ENCODE results near the gene TACR3. TPM values are rescaled to one million over a fixed set of nuclear protein-coding genes. Genes with fewer than 3 reads are reported as not detected.
"Not testable (repeated sequence)": the region's sequence is repeated elsewhere in the genome, so short reads cannot be mapped to it uniquely, and the experiment has no call there.

TACR3 gene
- not detected for total RNA-seq

GRCh38 chr4:103719830-103720207 lies at the start of gene TACR3:
TSS of gene TACR3 (minus strand) at chr4:103719985. CDS start at chr4:103719675, 310 bp downstream.
- TF ChIP-seq CTCF (IDR thresholded peaks at IDR 0.05): no peak
- TF ChIP-seq POLR2A (IDR thresholded peaks at IDR 0.05): no peak
- Histone ChIP-seq H3K9me3 (no peaks in the 10 kb centered on the region), H3K36me3 (no peaks in the 10 kb centered on the region), H3K27me3 (no peaks in the 10 kb centered on the region), H3K27ac (no peak within 1 kb of the TSS), H3K4me1 (no peaks in the 10 kb centered on the region), H3K4me3 (no peak within 1 kb of the TSS)
- intact Hi-C loops (cut with DNase I; ENCODE audit: low total_unique reads): no loop called here
- no peak for DNase-seq

- H3K27me3 ChIP-seq: no peaks in the 10 kb centered on the region
- no peaks in the 10 kb centered on the region for H3K4me1 ChIP-seq
- TF ChIP-seq CTCF (IDR thresholded peaks at IDR 0.05) (no peak), POLR2A (IDR thresholded peaks at IDR 0.05) (no peak)
- intact Hi-C loops (cut with DNase I; ENCODE audit: low total_unique reads): no loop called here
- no peak overlapping the region for H3K27ac ChIP-seq
- no peak for DNase-seq
- no peaks in the 10 kb centered on the region for H3K36me3 ChIP-seq
- H3K9me3 ChIP-seq: no peaks in the 10 kb centered on the region
- no peak overlapping the region for H3K4me3 ChIP-seq
Observed at GRCh38 chr4:103757631-103758030, 37.8 kb upstream of the TACR3 start.

GRCh38 chr4:103756741-103757140 lies 37.0 kb upstream of the TACR3 start:
- no peak for TF ChIP-seq POLR2A (IDR thresholded peaks at IDR 0.05)
- no peak for TF ChIP-seq CTCF (IDR thresholded peaks at IDR 0.05)
- Histone ChIP-seq H3K36me3 (no peaks in the 10 kb centered on the region), H3K9me3 (no peaks in the 10 kb centered on the region), H3K4me1 (no peaks in the 10 kb centered on the region), H3K27me3 (no peaks in the 10 kb centered on the region), H3K27ac (no peak overlapping the region), H3K4me3 (no peak overlapping the region)
- intact Hi-C loops (cut with DNase I; ENCODE audit: low total_unique reads): no loop called here
- DNase-seq: no peak

GRCh38 chr4:103754844-103755243 lies 35.1 kb upstream of the TACR3 start:
- Histone ChIP-seq H3K9me3 (no peaks in the 10 kb centered on the region), H3K27ac (no peak overlapping the region), H3K4me3 (no peak overlapping the region), H3K4me1 (no peaks in the 10 kb centered on the region), H3K27me3 (no peaks in the 10 kb centered on the region), H3K36me3 (no peaks in the 10 kb centered on the region)
- intact Hi-C loops (cut with DNase I; ENCODE audit: low total_unique reads): no loop called here
- DNase-seq: no peak
- no peak for TF ChIP-seq POLR2A (IDR thresholded peaks at IDR 0.05)
- TF ChIP-seq CTCF (IDR thresholded peaks at IDR 0.05): no peak

- TF ChIP-seq POLR2A (IDR thresholded peaks at IDR 0.05): no peak
- TF ChIP-seq CTCF (IDR thresholded peaks at IDR 0.05): no peak
- intact Hi-C loops (cut with DNase I; ENCODE audit: low total_unique reads): no loop called here
Observed at GRCh38 chr4:103753868-103754653, 34.3 kb upstream of the TACR3 start.

GRCh38 chr4:103723150-103723549 lies 3.4 kb upstream of the TACR3 start:
- DNase-seq; intact Hi-C loops (cut with DNase I; ENCODE audit: low total_unique reads); H3K9me3 ChIP-seq; H3K27ac ChIP-seq; H3K36me3 ChIP-seq; H3K27me3 ChIP-seq; H3K4me1 ChIP-seq; H3K4me3 ChIP-seq: not testable (repeated sequence)

More at GRCh38 chr4:103753868-103754653, 34.3 kb upstream of the TACR3 start:
- H3K4me3 ChIP-seq: no peak overlapping the region
- no peaks in the 10 kb centered on the region for H3K27me3 ChIP-seq
- no peak overlapping the region for H3K27ac ChIP-seq
- H3K36me3 ChIP-seq: no peaks in the 10 kb centered on the region
- H3K4me1 ChIP-seq: no peaks in the 10 kb centered on the region
- no peaks in the 10 kb centered on the region for H3K9me3 ChIP-seq
- DNase-seq: no peak
